IPS-18c (cell line): Measurements from ENCODE around the gene FOXS1.
"Not testable (repeated sequence)": the region's sequence is repeated elsewhere in the genome, so short reads cannot be mapped to it uniquely, and the experiment has no call there.

Source experiments
- H3K4me3 ChIP-seq: 2 replicates; pipeline ENCODE4 v1.7.0; 2013; ENCODE audit warnings: low read depth, mild to moderate bottlenecking, low read length, moderate library complexity; ENCODE audit not compliant: insufficient read depth
- H3K9me3 ChIP-seq: one replicate; pipeline ENCODE4 v1.6.1; 2013; ENCODE audit warnings: mild to moderate bottlenecking, low read length, moderate library complexity; ENCODE audit not compliant: control insufficient read depth, insufficient read depth

FOXS1 gene

DNA sequence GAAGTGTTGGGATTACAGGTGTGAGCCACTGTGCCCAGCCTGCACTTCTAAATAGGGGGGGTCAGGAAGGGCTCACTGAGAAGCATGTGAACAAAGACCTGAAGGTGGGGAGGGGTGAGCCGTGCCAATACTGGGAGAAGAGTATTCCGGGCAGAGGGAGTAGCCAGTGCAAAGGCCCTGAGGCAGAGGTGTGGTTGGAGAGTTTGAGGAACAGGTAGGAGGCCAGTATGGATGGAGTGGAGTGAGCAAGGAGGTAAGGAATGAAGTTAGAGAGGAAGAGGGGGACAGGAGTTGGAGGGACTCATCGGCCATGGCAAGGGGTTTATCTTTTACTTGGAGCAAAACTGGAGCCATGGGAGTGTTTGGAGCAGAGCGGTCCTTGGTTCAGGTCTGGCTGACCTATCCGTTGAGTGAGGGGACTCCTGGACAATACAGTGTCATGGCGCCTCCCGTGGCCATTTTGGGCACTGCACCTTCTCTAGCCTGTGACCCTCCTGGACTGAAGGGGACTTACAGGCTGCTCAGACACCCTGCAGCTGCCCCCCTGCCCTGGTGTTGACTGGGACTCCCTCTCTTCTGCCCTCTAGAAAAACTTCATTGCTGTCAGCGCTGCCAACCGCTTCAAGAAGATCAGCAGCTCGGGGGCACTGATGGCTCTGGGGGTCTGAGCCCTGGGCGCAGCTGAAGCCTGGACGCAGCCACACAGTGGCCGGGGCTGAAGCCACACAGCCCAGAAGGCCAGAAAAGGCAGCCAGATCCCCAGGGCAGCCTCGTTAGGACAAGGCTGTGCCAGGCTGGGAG is 12.1 kb downstream of the FOXS1 start:
- peaks cover 2% of the 10 kb centered on the region for H3K9me3 ChIP-seq
- no peak overlapping the region for H3K4me3 ChIP-seq

DNA sequence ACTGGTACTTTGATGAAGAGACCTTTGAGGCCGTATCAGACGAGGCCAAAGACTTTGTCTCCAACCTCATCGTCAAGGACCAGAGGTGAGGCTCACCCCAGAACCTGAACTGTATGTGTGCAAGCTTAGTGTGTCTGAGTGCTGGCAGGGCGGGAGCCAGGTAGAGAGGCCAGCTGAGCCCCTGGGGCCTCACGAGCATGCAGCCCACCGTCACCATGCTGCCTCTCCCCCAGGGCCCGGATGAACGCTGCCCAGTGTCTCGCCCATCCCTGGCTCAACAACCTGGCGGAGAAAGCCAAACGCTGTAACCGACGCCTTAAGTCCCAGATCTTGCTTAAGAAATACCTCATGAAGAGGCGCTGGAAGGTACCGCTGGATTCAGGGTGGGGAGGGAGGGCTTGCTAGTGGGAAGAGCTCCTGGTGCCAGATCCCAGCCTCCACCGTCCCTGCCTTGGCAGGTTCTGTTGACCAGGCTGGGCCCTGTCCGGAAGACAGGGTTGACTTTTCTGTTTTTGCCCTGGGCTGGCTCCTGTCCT is 13.6 kb downstream of the FOXS1 start:
- Histone ChIP-seq H3K9me3 (peaks cover 2% of the 10 kb centered on the region), H3K4me3 (no peak overlapping the region)

DNA sequence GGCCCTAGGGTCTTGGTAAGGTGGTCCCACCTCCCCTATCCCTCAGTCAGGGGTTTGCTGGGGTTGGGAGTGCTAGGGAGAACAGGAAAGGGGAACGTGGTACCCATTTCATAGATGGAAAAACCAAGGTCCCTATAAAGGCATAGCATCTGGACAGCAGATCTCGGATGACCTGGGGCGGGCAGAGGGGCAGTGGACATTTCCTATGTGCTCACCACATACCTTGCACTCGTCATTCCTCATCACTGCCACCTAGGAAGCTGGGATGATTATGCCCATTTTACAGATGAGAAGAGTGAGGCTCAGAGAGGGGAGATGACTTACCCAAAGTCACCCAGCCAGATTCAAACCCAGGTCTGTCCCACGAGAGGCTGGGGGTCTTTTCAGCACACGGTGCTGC is 14.2 kb downstream of the FOXS1 start:
- Histone ChIP-seq H3K9me3 (peaks cover 2% of the 10 kb centered on the region), H3K4me3 (no peak overlapping the region)

DNA sequence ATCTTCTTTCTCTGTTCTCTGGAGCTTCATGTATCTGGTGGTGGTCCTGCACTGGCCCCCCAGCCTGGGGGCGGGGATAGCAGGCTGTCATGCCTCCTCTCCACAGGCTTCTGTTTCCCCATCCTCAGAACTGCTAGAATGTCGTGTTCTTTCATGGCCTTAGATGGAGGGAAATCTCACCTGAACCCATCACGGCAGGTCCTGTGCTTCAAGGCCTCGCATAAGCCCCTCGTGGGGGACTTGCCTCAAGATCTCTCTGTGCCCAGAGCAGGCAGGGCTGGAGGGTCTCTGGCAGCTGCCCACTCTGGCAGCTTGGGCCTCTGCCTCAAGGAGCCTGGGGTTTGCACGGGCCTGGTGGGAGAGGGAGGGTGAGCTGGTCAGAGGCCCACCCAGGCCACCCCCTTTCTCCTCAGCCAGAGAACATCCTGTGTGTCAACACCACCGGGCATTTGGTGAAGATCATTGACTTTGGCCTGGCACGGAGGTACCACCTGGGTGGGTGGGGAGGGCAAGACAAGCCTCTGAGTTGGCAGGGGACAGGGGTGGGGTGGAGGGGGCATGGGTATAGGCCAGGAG is 14.9 kb downstream of the FOXS1 start:
- no peaks in the 10 kb centered on the region for H3K9me3 ChIP-seq
- H3K4me3 ChIP-seq = no peak overlapping the region

DNA sequence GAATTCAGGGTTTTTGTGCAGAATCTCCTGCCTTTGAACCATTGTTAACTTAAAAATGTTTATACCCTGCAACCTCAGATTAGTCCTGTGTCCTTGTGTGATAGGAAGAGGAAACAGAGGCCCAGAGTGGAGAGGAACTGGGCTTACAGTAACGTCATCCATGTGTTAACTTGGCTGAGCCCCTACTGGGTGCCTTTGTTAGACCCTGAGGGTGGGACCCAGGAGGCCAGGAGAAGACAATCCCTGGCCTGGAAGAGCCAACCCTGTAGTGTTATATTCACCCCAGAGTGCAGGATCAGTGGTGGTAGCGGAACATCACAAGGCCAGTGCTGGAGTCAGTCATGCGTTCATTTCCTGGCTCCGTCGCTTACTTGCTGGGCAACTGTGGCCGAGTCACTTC is 15.7 kb downstream of the FOXS1 start:
- Histone ChIP-seq H3K4me3 (no peak overlapping the region), H3K9me3 (no peaks in the 10 kb centered on the region)

DNA sequence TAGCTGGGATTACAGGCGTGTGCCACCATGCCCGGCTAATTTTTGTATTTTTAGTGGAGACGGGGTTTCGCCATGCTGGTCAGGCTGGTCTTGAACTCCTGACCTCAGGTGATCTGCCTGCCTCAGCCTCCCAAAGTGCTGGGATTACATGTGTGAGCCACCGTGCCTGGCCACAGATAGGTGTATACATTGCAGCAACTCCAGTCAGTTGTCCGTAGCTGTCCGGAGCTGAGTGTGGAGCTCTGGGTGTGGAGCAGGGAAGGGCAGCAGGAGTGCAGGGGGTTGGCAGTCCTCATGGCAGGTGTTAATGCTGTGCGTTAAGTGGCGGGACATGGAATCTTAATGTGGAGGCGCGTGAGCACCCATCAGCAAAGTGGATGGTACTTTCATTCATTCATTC is 17.4 kb downstream of the FOXS1 start:
- H3K4me3 ChIP-seq, H3K9me3 ChIP-seq: not testable (repeated sequence)

DNA sequence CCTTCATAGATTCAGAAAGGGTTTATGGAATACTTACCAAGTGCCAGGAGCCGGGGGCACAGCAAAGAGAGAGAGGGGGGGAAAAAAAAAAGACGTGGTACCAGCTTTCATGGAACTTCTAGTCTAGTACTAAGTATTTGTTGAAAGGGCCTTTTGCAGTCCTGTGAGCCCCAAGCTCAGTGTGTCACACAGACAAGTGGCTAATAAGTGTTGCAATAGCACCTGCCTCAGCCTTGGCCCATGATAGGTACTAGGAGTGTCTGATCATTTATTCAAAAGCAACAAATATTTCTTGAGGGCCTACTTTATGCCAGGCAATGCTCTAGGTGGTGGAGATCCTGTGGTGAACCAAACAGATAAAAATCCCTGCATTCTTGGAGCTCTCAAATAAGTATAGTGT is 18.3 kb downstream of the FOXS1 start:
- Histone ChIP-seq H3K4me3 (no peak overlapping the region), H3K9me3 (no peaks in the 10 kb centered on the region)

DNA sequence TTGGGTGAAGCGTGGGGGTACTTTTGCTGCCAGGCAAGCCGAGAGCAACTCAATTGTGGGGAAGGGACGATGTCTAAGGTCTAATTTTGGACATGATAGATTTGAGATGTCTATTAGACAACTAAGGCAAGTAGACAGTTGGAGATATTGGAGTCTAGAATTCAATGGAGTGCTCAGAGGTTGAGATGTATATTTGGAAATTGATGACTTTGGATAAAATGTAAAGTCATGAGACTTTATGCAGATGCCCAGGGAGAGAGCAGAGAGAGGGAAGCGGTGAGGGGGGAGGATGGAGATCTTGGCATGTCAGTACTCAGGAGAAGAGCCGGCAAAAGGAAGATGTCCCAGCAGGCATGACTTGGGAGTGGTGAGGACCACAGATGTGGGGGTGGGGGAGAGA is 19.3 kb downstream of the FOXS1 start:
- Histone ChIP-seq H3K9me3 (no peaks in the 10 kb centered on the region), H3K4me3 (no peak overlapping the region)

DNA sequence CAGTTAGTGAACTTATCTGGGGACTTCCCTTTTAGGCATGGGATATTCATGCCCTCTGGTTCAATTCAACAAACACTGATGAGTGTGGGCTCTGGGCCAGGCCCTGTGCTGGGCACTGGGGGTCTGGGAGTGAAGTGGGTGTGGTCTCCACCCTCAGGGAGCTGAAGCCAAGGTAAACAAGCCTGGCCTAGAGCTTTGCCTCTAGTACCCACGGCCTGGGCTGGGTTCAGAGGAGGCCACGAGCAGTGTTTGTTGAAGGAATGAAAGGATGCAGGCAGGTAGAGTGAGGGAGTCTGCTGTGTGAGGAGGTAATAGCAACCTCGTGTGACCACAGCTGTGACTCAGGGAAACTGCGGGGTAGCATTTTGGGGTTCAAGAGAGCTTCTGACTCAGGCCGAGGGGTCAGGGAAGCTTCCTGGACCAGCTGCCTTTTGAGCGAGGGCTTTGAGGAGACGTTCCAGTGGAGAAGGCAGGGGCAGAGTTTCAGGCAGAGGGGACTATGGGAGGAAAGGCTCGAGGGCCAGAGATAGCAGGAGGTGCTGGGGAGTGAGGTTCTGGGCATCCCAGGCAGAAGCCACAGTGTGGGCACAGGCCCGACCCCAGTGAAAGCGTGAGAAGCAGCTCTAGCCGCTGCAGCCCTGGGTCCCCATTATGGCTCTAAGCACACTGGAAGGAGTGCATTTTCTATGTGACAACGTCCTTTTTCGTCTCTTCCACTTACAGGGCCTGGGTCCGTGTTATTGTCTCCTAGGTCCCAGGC is 20.7 kb downstream of the FOXS1 start:
- Histone ChIP-seq H3K9me3 (no peaks in the 10 kb centered on the region), H3K4me3 (no peak overlapping the region)

DNA sequence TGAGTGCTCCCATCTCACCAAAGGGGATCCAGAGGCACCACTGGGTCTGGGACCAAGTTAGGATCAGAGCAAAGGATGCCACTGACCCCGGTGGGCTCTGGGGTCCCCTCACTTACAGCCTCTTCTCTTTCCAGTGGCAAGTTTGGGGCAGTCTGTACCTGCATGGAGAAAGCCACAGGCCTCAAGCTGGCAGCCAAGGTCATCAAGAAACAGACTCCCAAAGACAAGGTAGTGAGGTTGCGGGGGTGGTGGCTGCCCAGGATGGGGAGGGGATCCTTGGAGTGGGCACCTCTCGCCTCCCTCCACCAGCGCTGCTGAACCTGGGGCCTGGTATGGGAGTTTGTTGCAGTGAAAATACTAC is 21.3 kb downstream of the FOXS1 start:
- Histone ChIP-seq H3K4me3 (no peak overlapping the region), H3K9me3 (no peaks in the 10 kb centered on the region)

DNA sequence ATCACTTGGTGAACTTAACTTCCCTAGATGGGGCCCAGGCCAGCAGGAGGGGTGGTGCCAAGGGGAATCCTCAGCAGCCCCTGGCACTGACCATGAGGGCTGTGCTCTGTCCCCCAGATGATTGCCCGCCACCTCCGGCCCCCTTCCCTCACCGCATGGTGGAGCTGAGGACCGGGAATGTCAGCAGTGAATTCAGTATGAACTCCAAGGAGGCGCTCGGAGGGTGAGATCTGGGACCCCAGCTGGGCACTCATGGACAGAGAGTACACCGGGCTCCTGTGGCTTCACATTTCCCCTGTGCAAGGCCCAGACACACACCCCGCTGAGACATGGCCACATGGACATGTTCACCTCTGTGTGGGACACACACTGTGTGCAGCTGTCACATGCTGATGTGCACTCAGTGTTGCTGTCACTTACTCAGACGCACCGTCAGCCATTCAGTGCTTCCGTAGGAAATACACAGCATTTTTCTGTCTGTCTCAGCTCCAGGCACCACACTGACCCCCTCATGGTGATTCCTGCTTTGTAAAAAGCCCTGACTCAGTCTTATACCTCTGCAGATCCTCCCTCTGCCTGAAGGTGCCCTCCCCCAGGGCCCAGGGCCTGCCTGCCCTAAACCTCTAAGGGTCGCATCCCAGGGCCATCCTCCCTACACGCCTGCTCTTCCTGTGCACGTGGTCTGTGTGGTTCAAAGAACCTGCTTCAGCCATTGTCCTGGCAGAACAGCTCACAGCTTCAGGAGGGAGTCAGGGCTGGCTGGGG is 21.9 kb downstream of the FOXS1 start:
- Histone ChIP-seq H3K4me3 (no peak overlapping the region), H3K9me3 (no peaks in the 10 kb centered on the region)

DNA sequence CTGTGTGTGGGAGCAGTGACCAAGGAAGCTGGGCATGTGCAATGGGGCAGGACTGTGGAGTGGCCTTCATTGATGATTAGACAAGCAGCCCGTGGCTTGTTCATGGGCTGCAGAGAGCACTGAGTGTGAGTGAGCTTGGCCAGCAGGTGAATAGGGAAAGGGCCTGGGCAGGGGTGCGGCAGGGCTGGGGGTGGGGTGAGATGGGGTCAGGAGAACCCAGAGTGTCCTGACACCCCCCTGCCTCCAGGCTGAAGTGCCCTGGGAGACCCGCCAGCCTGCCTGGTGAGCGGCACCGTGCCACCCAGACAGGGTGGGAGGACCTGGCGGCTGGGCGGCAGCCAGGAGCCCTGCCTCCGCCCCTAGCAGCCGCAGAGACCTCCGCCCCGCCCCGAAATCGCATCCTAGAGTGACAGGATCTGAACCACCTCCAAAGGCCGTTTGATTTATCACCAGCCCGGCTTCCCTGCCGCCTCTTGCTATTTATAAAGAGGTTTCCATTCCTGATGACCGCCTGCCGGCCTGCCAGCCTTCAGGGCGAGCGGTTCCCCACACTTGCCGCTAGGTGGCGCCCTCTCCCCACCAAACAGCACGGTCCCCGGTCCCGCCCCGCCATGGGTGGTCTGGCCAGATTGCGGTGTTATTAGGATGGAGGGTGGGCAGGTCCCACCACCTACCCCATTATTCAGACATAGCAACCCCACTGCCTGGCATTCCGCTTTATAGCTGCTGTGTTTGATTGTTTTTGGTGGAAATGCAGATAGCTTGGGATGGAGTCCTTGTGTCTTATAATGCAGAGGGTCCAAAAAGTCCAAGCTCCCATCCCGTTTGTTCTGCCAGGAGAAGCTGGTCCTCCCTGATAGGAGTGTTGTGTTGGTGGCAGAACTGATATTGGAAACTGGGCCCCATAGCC is 22.7 kb downstream of the FOXS1 start:
- Histone ChIP-seq H3K9me3 (no peaks in the 10 kb centered on the region), H3K4me3 (no peak overlapping the region)

DNA sequence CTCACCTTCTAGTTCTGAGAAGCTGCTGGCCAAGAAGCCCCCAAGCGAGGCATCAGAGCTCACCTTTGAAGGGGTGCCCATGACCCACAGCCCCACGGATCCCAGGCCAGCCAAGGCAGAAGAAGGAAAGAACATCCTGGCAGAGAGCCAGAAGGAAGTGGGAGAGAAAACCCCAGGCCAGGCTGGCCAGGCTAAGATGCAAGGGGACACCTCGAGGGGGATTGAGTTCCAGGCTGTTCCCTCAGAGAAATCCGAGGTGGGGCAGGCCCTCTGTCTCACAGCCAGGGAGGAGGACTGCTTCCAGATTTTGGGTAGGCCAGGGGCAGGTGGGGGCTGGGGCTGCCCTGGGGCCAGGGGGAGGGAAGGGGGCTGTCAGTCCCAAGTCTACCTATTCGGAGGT is 24.0 kb downstream of the FOXS1 start:
- no peaks in the 10 kb centered on the region for H3K9me3 ChIP-seq
- no peak overlapping the region for H3K4me3 ChIP-seq

DNA sequence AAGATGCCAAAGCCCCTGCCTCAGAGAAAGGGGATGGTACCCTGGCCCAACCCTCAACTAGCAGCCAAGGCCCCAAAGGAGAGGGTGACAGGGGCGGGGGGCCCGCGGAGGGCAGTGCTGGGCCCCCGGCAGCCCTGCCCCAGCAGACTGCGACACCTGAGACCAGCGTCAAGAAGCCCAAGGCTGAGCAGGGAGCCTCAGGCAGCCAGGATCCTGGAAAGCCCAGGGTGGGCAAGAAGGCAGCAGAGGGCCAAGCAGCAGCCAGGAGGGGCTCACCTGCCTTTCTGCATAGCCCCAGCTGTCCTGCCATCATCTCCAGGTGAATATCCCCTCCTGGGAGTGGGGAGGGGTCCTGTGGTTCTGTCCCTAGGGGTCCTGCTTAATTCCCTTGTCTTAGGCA is 25.2 kb downstream of the FOXS1 start:
- Histone ChIP-seq H3K9me3 (no peaks in the 10 kb centered on the region), H3K4me3 (no peak overlapping the region)

DNA sequence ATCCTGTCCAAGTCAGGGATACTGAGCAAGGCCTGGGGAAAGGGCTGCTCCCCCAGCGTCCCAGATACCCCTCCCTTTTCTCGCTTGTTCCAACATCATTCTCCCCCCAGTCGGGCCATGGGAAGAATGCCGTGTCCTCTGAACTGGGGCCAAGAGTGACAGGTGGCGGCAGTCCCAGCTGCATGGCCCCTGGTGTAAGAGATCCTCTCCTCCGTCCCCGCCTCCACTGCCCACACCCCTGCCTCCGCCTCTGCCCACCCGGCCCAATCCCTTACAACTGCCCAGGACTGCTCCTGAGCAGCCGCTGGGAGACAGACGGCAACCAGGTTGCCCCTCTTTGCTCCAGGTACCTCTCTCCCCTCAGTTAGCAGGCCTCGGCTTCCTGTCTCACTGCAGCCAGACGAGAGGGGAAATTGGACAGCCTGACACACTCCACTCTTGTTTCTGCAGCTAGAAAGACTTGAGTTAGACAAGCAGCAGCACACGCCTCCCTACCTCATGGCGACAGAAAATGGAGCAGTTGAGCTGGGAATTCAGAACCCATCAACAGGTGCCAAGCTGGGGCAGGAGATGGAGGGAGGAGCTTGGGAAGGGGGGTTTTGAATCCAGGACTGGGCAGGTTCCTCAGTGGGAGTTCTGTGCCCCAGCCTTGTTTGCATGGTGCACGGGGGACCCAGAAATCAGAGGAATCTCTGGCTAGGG is 26.2 kb downstream of the FOXS1 start, which contains the start of gene MYLK2:
MYLK2 (plus strand) TSS at position 274 of the 702 bp plus-strand sequence; CDS start at position 499, 225 bp downstream.
- no peak within 1 kb of the TSS for H3K4me3 ChIP-seq

DNA sequence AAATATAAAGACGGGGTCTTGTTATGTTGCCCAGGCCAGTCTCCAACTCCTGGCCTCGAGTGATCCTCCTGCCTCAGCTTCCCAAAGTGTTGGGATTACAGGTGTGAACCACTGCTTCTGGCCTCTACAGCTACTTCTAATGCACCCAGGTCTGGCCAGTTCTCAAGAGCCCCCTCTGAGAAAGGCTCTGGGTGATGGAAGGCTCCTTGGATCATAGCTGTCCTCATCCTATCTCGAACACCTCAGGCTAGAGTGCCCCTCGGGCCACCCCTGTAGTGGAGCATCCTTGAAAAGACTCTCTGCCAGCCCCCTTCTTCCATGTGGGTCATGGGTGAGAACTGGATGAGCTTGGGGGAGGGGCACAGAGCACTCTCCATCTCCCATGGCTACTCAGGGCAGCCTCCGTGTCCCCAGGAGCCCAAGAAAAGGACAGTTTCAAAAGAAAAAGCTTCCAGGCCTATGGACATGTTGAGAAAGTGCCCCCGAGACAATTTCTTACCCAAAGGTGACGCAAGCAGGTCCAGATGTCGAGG is 27.0 kb downstream of the FOXS1 start:
- Histone ChIP-seq H3K9me3 (no peaks in the 10 kb centered on the region), H3K4me3 (no peak overlapping the region)

More for the DNA sequence above, 26.2 kb downstream of the FOXS1 start, which contains the start of gene MYLK2:
- H3K9me3 ChIP-seq = no peaks in the 10 kb centered on the region
